ENCODE data around the gene PARD3.

PARD3 gene

DNA sequence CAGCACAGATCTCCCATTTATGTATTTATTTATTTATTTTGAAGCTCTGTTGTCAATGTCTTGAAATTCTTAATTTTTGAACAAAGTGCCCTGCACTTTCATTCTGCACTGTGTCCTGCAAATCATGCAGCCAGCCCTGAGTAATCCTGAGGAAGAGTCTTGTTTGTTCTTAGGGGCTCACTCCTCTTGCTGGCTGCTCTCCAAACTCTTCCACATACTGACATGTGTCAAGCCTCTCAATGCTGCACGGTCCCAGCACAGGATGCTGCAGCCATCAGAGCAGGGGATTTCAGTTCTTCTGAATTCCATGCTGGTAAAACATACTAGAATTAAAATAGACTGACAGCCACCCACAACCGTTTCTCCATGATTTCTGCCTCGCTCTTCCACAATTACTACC is 207.2 kb downstream of the PARD3 start:
- TF ChIP-seq, protein P1, sequence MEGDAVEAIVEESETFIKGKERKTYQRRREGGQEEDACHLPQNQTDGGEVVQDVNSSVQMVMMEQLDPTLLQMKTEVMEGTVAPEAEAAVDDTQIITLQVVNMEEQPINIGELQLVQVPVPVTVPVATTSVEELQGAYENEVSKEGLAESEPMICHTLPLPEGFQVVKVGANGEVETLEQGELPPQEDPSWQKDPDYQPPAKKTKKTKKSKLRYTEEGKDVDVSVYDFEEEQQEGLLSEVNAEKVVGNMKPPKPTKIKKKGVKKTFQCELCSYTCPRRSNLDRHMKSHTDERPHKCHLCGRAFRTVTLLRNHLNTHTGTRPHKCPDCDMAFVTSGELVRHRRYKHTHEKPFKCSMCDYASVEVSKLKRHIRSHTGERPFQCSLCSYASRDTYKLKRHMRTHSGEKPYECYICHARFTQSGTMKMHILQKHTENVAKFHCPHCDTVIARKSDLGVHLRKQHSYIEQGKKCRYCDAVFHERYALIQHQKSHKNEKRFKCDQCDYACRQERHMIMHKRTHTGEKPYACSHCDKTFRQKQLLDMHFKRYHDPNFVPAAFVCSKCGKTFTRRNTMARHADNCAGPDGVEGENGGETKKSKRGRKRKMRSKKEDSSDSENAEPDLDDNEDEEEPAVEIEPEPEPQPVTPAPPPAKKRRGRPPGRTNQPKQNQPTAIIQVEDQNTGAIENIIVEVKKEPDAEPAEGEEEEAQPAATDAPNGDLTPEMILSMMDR (IDR thresholded peaks at IDR 0.05; ENCODE audit: insufficient read depth, missing control alignments) = no peak
- DNase-seq (ENCODE audit: insufficient read length, low spot score) (no peak), FAIRE-seq (no peak)

DNA sequence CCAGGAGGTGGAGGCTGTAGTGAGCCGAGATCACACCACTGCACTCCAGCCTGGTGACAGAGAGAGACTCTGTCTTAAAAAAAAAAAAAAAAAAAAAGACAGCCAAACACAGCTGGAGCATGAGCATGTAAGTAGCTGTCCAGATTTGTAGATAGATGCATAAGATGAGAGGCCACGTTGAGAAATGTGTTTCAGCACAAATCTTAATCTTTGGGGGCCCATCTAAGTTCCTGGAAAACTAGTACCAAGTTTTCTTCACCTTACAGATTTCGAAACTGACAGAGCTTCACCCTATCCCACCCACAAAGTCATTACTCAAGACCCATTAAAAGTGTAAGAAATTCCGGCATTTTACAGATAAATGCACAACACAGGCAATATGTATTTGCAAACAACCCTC is 208.2 kb downstream of the PARD3 start:
- DNase-seq (ENCODE audit: insufficient read length, low spot score) (no peak), FAIRE-seq (no peak)
- TF ChIP-seq, protein P1 (IDR thresholded peaks at IDR 0.05; ENCODE audit: insufficient read depth, missing control alignments) = no peak

GRCh38 chr10:34602478-34602877 is 212.6 kb downstream of the PARD3 start:
- no peak for FAIRE-seq
- no peak for DNase-seq (ENCODE audit: insufficient read length, low spot score)
- TF ChIP-seq, protein P1 (IDR thresholded peaks at IDR 0.05; ENCODE audit: insufficient read depth, missing control alignments) = no peak

GRCh38 chr10:34601691-34602090 is 213.4 kb downstream of the PARD3 start:
- TF ChIP-seq, protein P1 (IDR thresholded peaks at IDR 0.05; ENCODE audit: insufficient read depth, missing control alignments) = no peak
- FAIRE-seq (no peak), DNase-seq (ENCODE audit: insufficient read length, low spot score) (no peak)

DNA sequence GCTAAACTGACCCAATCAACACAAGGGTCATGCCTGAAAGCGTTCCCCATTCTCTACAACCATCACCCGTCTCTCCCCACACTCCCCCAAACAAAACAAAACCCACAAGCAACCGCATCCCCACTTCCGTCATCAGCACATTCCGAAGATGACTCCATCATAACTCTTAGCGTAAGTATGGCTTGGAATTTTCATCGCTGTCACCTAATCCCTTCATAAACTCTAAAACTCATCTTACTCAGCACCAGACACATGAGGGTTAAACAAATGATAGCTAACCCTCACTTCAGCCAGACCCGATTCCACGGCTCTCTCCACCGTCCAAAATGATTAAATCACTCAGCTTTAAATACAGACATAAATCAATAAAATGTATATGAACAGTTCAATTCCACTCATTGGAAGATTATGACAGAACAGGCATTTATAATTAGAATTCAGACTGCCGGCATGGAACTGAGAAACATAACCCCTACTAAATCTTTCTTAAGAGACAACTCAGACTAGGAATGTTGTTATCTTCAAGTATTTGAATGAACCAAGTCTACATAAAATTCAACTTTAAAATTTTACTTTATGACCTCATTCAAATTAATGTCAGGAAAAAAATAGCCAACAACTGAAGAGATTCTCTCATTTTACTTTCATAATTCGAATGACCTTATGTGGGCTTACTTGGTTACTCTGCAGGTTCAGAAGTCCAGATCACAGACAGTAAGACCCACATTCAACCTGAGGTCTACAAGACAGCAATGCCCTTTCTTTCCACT is 215.9 kb downstream of the PARD3 start:
- TF ChIP-seq, protein P1 (IDR thresholded peaks at IDR 0.05; ENCODE audit: insufficient read depth, missing control alignments) = no peak
- FAIRE-seq (no peak), DNase-seq (ENCODE audit: insufficient read length, low spot score) (no peak)

DNA sequence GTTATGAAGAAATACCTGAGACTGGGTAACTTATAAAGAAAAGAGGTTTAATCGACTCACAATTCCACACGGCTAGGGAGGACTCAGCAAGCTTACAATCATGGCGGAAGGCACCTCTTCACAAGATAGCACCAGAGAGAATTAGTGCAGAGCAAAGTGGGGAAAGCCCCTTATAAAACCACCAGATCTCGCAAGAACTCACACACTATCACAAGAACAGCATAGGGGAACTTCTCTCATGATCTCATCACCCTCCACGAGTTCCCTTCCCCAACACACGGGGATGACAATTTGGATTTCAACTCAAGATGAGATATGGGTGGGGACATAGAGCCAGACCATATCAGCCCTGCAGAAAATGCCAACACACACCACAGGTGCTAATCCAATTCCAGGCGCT is 218.7 kb downstream of the PARD3 start:
- FAIRE-seq (no peak), DNase-seq (ENCODE audit: insufficient read length, low spot score) (no peak)
- TF ChIP-seq, protein P1 (IDR thresholded peaks at IDR 0.05; ENCODE audit: insufficient read depth, missing control alignments) = no peak

GRCh38 chr10:34593930-34594329 is 221.2 kb downstream of the PARD3 start:
- no peak for DNase-seq (ENCODE audit: insufficient read length, low spot score)
- FAIRE-seq = no peak
- TF ChIP-seq, protein P1 (IDR thresholded peaks at IDR 0.05; ENCODE audit: insufficient read depth, missing control alignments) = no peak

Measured in D721Med (cell line).